ENCODE measurements around the gene POLR2F.
"Not testable (repeated sequence)": the region's sequence is repeated elsewhere in the genome, so short reads cannot be mapped to it uniquely, and the experiment has no call there.

The POLR2F gene

DNA sequence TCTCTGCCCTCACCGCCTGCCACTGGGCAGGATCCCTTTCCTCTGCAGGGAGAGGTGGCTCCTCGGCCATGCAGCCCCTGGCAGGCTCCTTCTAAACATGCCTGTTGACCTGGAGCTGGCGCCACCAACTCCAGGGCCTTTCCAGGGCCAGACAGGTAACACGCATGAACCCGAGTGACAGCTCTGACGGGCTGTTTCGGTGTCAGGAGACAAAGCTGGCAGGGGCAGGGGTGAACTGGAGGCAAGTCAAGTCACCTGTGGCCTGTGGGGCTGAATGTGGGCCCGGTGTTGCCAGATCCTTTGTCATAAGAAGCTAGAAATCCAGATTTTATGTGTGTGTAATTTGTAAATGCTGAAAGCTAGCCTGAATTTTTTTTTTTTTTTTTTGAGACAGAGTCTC, 11.4 kb upstream of the POLR2F start:
- Histone ChIP-seq H3K9ac (ENCODE audit: low read depth, low read length, poor library complexity) (no peak overlapping the region), H4K91ac (ENCODE audit: low read depth, low read length, poor library complexity) (no peak overlapping the region), H3K4me2 (ENCODE audit: insufficient read depth, low read length, poor library complexity, severe bottlenecking) (no peak overlapping the region), H3K79me1 (ENCODE audit: low read depth, low read length) (no peaks in the 10 kb centered on the region), H3K27ac (replicated peaks; ENCODE audit: low read length) (no peak overlapping the region), H3K36me3 (replicated peaks in 1 of 2; ENCODE audit: control insufficient read depth in 2 of 2, insufficient read depth in 2 of 2, low read length in 2 of 2) (peaks cover 18 to 34% of the 10 kb centered on the region in 2 donors), H2BK5ac (ENCODE audit: low read length) (no peak overlapping the region), H2BK120ac (ENCODE audit: low read depth, low read length) (no peak overlapping the region), H3K14ac (ENCODE audit: low read length) (no peak overlapping the region), H3K18ac (ENCODE audit: low read length) (no peak overlapping the region), H3K23ac (ENCODE audit: low read depth, low read length, poor library complexity) (no peak overlapping the region), H2AFZ (ENCODE audit: low read length) (no peak overlapping the region), H3K9me3 (replicated peaks in 1 of 2; ENCODE audit: control insufficient read depth in 2 of 2, insufficient read depth in 1 of 2, low read depth in 1 of 2, low read length in 2 of 2) (no peaks in the 10 kb centered on the region), H3K4ac (ENCODE audit: low read length) (no peak overlapping the region), H4K8ac (ENCODE audit: low read depth, low read length) (no peak overlapping the region), H2BK12ac (ENCODE audit: low read length) (no peak overlapping the region), H3K4me1 (ENCODE audit: control insufficient read depth in 2 of 2, insufficient read depth in 1 of 2, low read depth in 1 of 2, low read length in 2 of 2) (no peaks in the 10 kb centered on the region), H3K4me3 (ENCODE audit: low read length in 2 of 2) (no peak overlapping the region), H2AK5ac (ENCODE audit: low read depth, low read length) (no peak overlapping the region), H2BK15ac (ENCODE audit: low read length) (no peak overlapping the region), H3K27me3 (ENCODE audit: control insufficient read depth in 3 of 3, insufficient read depth in 3 of 3, low read depth in 1 of 3, low read length in 3 of 3) (no peaks in the 10 kb centered on the region)
- WGBS, 2 donors (ENCODE audit: extremely low coverage in 2 of 2, insufficient read length in 2 of 2, insufficient replicate concordance in 1 of 2): no CpG with 5 or more reads among the region's 8 CpGs
- DNase-seq (ENCODE audit: low spot score): no peak

DNA sequence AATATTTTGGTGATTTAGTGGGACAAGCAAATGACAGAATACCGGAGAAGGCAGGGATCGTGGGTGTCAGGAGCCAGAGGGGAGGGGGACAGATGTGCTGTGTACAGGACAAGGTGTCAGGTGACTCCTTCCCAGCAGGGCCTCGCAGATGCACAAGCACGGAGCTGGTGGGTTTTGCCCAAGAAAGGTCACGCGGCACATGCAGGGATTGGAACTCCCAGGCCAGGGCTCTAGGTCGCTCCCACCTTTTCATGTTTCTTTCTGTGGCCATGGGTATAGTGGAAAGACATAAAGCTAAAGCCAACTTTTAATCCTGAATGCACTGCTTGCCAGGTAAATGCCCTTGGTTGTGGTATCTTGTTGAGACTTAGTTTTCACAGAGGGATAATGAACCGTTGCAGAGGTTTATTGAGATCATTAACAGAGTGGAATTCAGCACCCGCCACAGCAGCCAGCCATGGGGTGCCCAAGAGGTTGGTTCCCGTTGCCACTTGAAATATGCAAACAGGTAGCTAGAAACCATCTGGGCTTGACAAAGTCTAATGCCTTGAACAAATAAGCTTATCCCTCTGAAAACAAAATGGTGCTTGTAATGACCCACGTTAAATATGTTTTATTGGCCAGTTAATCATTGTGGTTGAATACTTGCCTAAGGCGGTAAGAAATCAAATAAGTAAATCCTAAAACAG, 10.2 kb upstream of the POLR2F start:
- H2BK5ac ChIP-seq (ENCODE audit: low read length): no peak overlapping the region
- no peaks in the 10 kb centered on the region for H3K27me3 ChIP-seq (ENCODE audit: control insufficient read depth in 3 of 3, insufficient read depth in 3 of 3, low read depth in 1 of 3, low read length in 3 of 3)
- no peak overlapping the region for H2BK15ac ChIP-seq (ENCODE audit: low read length)
- no peak overlapping the region for H3K4me2 ChIP-seq (ENCODE audit: insufficient read depth, low read length, poor library complexity, severe bottlenecking)
- WGBS, 2 donors (ENCODE audit: extremely low coverage in 2 of 2, insufficient read length in 2 of 2, insufficient replicate concordance in 1 of 2): no CpG with 5 or more reads among the region's 12 CpGs
- H4K91ac ChIP-seq (ENCODE audit: low read depth, low read length, poor library complexity): peak overlapping the region; percentile 32
- no peak overlapping the region for H3K4ac ChIP-seq (ENCODE audit: low read length)
- peaks cover 12 to 27% of the 10 kb centered on the region in 2 donors for H3K36me3 ChIP-seq (replicated peaks in 1 of 2; ENCODE audit: control insufficient read depth in 2 of 2, insufficient read depth in 2 of 2, low read length in 2 of 2)
- H3K23ac ChIP-seq (ENCODE audit: low read depth, low read length, poor library complexity): no peak overlapping the region
- H3K4me1 ChIP-seq (ENCODE audit: control insufficient read depth in 2 of 2, insufficient read depth in 1 of 2, low read depth in 1 of 2, low read length in 2 of 2): no peaks in the 10 kb centered on the region
- no peak overlapping the region for H2AFZ ChIP-seq (ENCODE audit: low read length)
- no peak overlapping the region for H3K18ac ChIP-seq (ENCODE audit: low read length)
- no peak overlapping the region for H3K14ac ChIP-seq (ENCODE audit: low read length)
- no peak overlapping the region for H2AK5ac ChIP-seq (ENCODE audit: low read depth, low read length)
- H4K8ac ChIP-seq (ENCODE audit: low read depth, low read length): no peak overlapping the region
- no peak overlapping the region for H3K9ac ChIP-seq (ENCODE audit: low read depth, low read length, poor library complexity)
- no peak overlapping the region for H2BK12ac ChIP-seq (ENCODE audit: low read length)
- H3K79me1 ChIP-seq (ENCODE audit: low read depth, low read length): no peaks in the 10 kb centered on the region
- no peak for DNase-seq (ENCODE audit: low spot score)
- H3K9me3 ChIP-seq (replicated peaks in 1 of 2; ENCODE audit: control insufficient read depth in 2 of 2, insufficient read depth in 1 of 2, low read depth in 1 of 2, low read length in 2 of 2): no peaks in the 10 kb centered on the region
- H2BK120ac ChIP-seq (ENCODE audit: low read depth, low read length): no peak overlapping the region
- no peak overlapping the region for H3K4me3 ChIP-seq (ENCODE audit: low read length in 2 of 2)
- peak overlapping the region; percentile 20 for H3K27ac ChIP-seq (replicated peaks; ENCODE audit: low read length)

DNA sequence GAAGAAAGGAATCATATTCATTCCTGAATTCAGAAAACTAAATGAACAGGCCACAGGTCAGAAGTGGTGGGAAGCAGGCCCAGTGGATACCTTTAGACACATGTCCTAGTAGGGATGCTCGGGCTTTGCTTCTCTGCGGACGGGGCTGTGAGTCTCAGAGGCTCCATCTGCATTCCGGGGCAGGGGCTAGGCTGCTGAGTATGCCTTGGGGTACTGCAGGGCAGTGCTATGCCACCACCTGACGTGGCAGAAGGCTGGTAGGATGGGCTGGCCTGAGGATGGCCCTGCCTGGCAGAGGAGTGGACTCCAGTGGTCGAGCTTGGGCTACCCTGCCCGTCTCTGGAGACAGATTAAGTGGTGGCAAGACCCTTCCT, 9.7 kb upstream of the POLR2F start:
- H4K91ac ChIP-seq (ENCODE audit: low read depth, low read length, poor library complexity): no peak overlapping the region
- DNase-seq (ENCODE audit: low spot score): no peak
- no peak overlapping the region for H2BK12ac ChIP-seq (ENCODE audit: low read length)
- no peak overlapping the region for H2BK5ac ChIP-seq (ENCODE audit: low read length)
- H3K9me3 ChIP-seq (replicated peaks in 1 of 2; ENCODE audit: control insufficient read depth in 2 of 2, insufficient read depth in 1 of 2, low read depth in 1 of 2, low read length in 2 of 2): no peaks in the 10 kb centered on the region
- H2BK120ac ChIP-seq (ENCODE audit: low read depth, low read length): no peak overlapping the region
- no peak overlapping the region for H3K4ac ChIP-seq (ENCODE audit: low read length)
- no peaks in the 10 kb centered on the region for H3K4me1 ChIP-seq (ENCODE audit: control insufficient read depth in 2 of 2, insufficient read depth in 1 of 2, low read depth in 1 of 2, low read length in 2 of 2)
- H3K14ac ChIP-seq (ENCODE audit: low read length): no peak overlapping the region
- peaks cover 12 to 27% of the 10 kb centered on the region in 2 donors for H3K36me3 ChIP-seq (replicated peaks in 1 of 2; ENCODE audit: control insufficient read depth in 2 of 2, insufficient read depth in 2 of 2, low read length in 2 of 2)
- no peak overlapping the region for H3K23ac ChIP-seq (ENCODE audit: low read depth, low read length, poor library complexity)
- no peak overlapping the region for H3K4me3 ChIP-seq (ENCODE audit: low read length in 2 of 2)
- no peak overlapping the region for H2AFZ ChIP-seq (ENCODE audit: low read length)
- WGBS, 2 donors (ENCODE audit: extremely low coverage in 2 of 2, insufficient read length in 2 of 2, insufficient replicate concordance in 1 of 2): no CpG with 5 or more reads among the region's 7 CpGs
- no peak overlapping the region for H4K8ac ChIP-seq (ENCODE audit: low read depth, low read length)
- H2AK5ac ChIP-seq (ENCODE audit: low read depth, low read length): no peak overlapping the region
- no peak overlapping the region for H3K18ac ChIP-seq (ENCODE audit: low read length)
- no peaks in the 10 kb centered on the region for H3K27me3 ChIP-seq (ENCODE audit: control insufficient read depth in 3 of 3, insufficient read depth in 3 of 3, low read depth in 1 of 3, low read length in 3 of 3)
- no peak overlapping the region for H2BK15ac ChIP-seq (ENCODE audit: low read length)
- H3K27ac ChIP-seq (replicated peaks; ENCODE audit: low read length): no peak overlapping the region
- H3K9ac ChIP-seq (ENCODE audit: low read depth, low read length, poor library complexity): no peak overlapping the region
- no peaks in the 10 kb centered on the region for H3K79me1 ChIP-seq (ENCODE audit: low read depth, low read length)
- no peak overlapping the region for H3K4me2 ChIP-seq (ENCODE audit: insufficient read depth, low read length, poor library complexity, severe bottlenecking)

GRCh38 chr22:37944423-37944822, 9.1 kb upstream of the POLR2F start:
- not testable (repeated sequence) for H3K4me3 ChIP-seq (ENCODE audit: low read length in 2 of 2); H3K18ac ChIP-seq (ENCODE audit: low read length); H3K4me1 ChIP-seq (ENCODE audit: control insufficient read depth in 2 of 2, insufficient read depth in 1 of 2, low read depth in 1 of 2, low read length in 2 of 2); H3K9me3 ChIP-seq (replicated peaks in 1 of 2; ENCODE audit: control insufficient read depth in 2 of 2, insufficient read depth in 1 of 2, low read depth in 1 of 2, low read length in 2 of 2); H3K14ac ChIP-seq (ENCODE audit: low read length); H3K27me3 ChIP-seq (ENCODE audit: control insufficient read depth in 3 of 3, insufficient read depth in 3 of 3, low read depth in 1 of 3, low read length in 3 of 3); H2BK15ac ChIP-seq (ENCODE audit: low read length); H3K27ac ChIP-seq (replicated peaks; ENCODE audit: low read length); H3K4me2 ChIP-seq (ENCODE audit: insufficient read depth, low read length, poor library complexity, severe bottlenecking); H4K8ac ChIP-seq (ENCODE audit: low read depth, low read length); DNase-seq (ENCODE audit: low spot score); H2AFZ ChIP-seq (ENCODE audit: low read length); H4K91ac ChIP-seq (ENCODE audit: low read depth, low read length, poor library complexity); H3K23ac ChIP-seq (ENCODE audit: low read depth, low read length, poor library complexity); H3K9ac ChIP-seq (ENCODE audit: low read depth, low read length, poor library complexity); H2BK120ac ChIP-seq (ENCODE audit: low read depth, low read length); H3K4ac ChIP-seq (ENCODE audit: low read length); H2BK12ac ChIP-seq (ENCODE audit: low read length); H3K79me1 ChIP-seq (ENCODE audit: low read depth, low read length); H2AK5ac ChIP-seq (ENCODE audit: low read depth, low read length); H2BK5ac ChIP-seq (ENCODE audit: low read length)
- no CpG with 5 or more reads among the region's 11 CpGs for WGBS, 2 donors (ENCODE audit: extremely low coverage in 2 of 2, insufficient read length in 2 of 2, insufficient replicate concordance in 1 of 2)
- peaks cover 12 to 22% of the 10 kb centered on the region in 2 donors for H3K36me3 ChIP-seq (replicated peaks in 1 of 2; ENCODE audit: control insufficient read depth in 2 of 2, insufficient read depth in 2 of 2, low read length in 2 of 2)

All from neuronal stem cell (in vitro differentiated cells).